ENCODE data around the gene NR2C1. TPM values are rescaled to one million over a fixed set of nuclear protein-coding genes. Genes with fewer than 3 reads are reported as not detected.
"Not testable (repeated sequence)": the region's sequence is repeated elsewhere in the genome, so short reads cannot be mapped to it uniquely, and the experiment has no call there.

NR2C1 gene
- total RNA-seq, 3 donors from 2014 or later (not counting 1 experiment from before 2014, with no cell fraction given): 41.4 to 58.5 (median 46.9) TPM

GRCh38 chr12:94997726-94998125, 75.7 kb downstream of the NR2C1 start:
- H3K4me1 ChIP-seq (ENCODE audit: control insufficient read depth, insufficient read depth, low read length): peaks cover 14% of the 10 kb centered on the region
- H3K36me3 Mint-ChIP-seq: no peaks in the 10 kb centered on the region
- H3K27me3 Mint-ChIP-seq (ENCODE audit: low read depth in 2 of 2): no peaks in the 10 kb centered on the region
- H3K4me3 ChIP-seq (ENCODE audit: low read length): no peak overlapping the region
- no peak overlapping the region for H3K27ac Mint-ChIP-seq
- TF ChIP-seq, protein P1, sequence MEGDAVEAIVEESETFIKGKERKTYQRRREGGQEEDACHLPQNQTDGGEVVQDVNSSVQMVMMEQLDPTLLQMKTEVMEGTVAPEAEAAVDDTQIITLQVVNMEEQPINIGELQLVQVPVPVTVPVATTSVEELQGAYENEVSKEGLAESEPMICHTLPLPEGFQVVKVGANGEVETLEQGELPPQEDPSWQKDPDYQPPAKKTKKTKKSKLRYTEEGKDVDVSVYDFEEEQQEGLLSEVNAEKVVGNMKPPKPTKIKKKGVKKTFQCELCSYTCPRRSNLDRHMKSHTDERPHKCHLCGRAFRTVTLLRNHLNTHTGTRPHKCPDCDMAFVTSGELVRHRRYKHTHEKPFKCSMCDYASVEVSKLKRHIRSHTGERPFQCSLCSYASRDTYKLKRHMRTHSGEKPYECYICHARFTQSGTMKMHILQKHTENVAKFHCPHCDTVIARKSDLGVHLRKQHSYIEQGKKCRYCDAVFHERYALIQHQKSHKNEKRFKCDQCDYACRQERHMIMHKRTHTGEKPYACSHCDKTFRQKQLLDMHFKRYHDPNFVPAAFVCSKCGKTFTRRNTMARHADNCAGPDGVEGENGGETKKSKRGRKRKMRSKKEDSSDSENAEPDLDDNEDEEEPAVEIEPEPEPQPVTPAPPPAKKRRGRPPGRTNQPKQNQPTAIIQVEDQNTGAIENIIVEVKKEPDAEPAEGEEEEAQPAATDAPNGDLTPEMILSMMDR (IDR thresholded peaks at IDR 0.05): no peak
- H3K4me1 Mint-ChIP-seq: peaks cover 30 to 35% of the 10 kb centered on the region in 2 donors
- ATAC-seq (no peak), DNase-seq (no peak)
- intact Hi-C loops (cut with micrococcal nuclease): no loop called here
- H3K4me3 Mint-ChIP-seq: no peak overlapping the region
- H3K27me3 ChIP-seq (ENCODE audit: control insufficient read depth, insufficient read depth, low read length): no peaks in the 10 kb centered on the region
- H3K9me3 ChIP-seq (ENCODE audit: control insufficient read depth, insufficient read depth, low read length): no peaks in the 10 kb centered on the region
- no peak overlapping the region for H3K27ac ChIP-seq (ENCODE audit: low read length)
- H3K9me3 Mint-ChIP-seq: no peaks in the 10 kb centered on the region
- H3K36me3 ChIP-seq (ENCODE audit: control insufficient read depth, insufficient read depth, low read length): peaks cover 21% of the 10 kb centered on the region

GRCh38 chr12:94997061-94997460, 76.4 kb downstream of the NR2C1 start:
- no peak for DNase-seq
- H3K36me3 Mint-ChIP-seq: peaks cover 1% of the 10 kb centered on the region
- H3K4me1 ChIP-seq (ENCODE audit: control insufficient read depth, insufficient read depth, low read length): peaks cover 12% of the 10 kb centered on the region
- 93% methylated on average over 3 of the region's 6 CpGs for WGBS (ENCODE audit: insufficient coverage)
- intact Hi-C loops (cut with micrococcal nuclease): no loop called here
- no peak overlapping the region for H3K27ac ChIP-seq (ENCODE audit: low read length)
- peaks cover 26 to 31% of the 10 kb centered on the region in 2 donors for H3K4me1 Mint-ChIP-seq
- no peaks in the 10 kb centered on the region for H3K9me3 ChIP-seq (ENCODE audit: control insufficient read depth, insufficient read depth, low read length)
- H3K27me3 Mint-ChIP-seq (ENCODE audit: low read depth in 2 of 2): no peaks in the 10 kb centered on the region
- H3K4me3 ChIP-seq (ENCODE audit: low read length): no peak overlapping the region
- no peak overlapping the region for H3K27ac Mint-ChIP-seq
- no peaks in the 10 kb centered on the region for H3K27me3 ChIP-seq (ENCODE audit: control insufficient read depth, insufficient read depth, low read length)
- TF ChIP-seq, protein P1 (IDR thresholded peaks at IDR 0.05): no peak
- H3K36me3 ChIP-seq (ENCODE audit: control insufficient read depth, insufficient read depth, low read length): peaks cover 28% of the 10 kb centered on the region
- H3K9me3 Mint-ChIP-seq: no peaks in the 10 kb centered on the region
- ATAC-seq: no peak
- no peak overlapping the region for H3K4me3 Mint-ChIP-seq

GRCh38 chr12:94994312-94994711, 79.1 kb downstream of the NR2C1 start:
- peaks cover 35% of the 10 kb centered on the region for H3K36me3 ChIP-seq (ENCODE audit: control insufficient read depth, insufficient read depth, low read length)
- peaks cover 7% of the 10 kb centered on the region for H3K36me3 Mint-ChIP-seq
- WGBS (ENCODE audit: insufficient coverage): 90% methylated on average over 2 of the region's 2 CpGs
- no peaks in the 10 kb centered on the region for H3K9me3 ChIP-seq (ENCODE audit: control insufficient read depth, insufficient read depth, low read length)
- no peak overlapping the region for H3K27ac ChIP-seq (ENCODE audit: low read length)
- ATAC-seq: no peak
- H3K4me1 Mint-ChIP-seq: peaks cover 26 to 29% of the 10 kb centered on the region in 2 donors
- TF ChIP-seq, protein P1 (IDR thresholded peaks at IDR 0.05): no peak
- no peaks in the 10 kb centered on the region for H3K4me1 ChIP-seq (ENCODE audit: control insufficient read depth, insufficient read depth, low read length)
- H3K27me3 Mint-ChIP-seq (ENCODE audit: low read depth in 2 of 2): no peaks in the 10 kb centered on the region
- H3K27me3 ChIP-seq (ENCODE audit: control insufficient read depth, insufficient read depth, low read length): no peaks in the 10 kb centered on the region
- no peak overlapping the region for H3K4me3 ChIP-seq (ENCODE audit: low read length)
- H3K27ac Mint-ChIP-seq: no peak overlapping the region
- no peak overlapping the region for H3K4me3 Mint-ChIP-seq
- DNase-seq: no peak
- intact Hi-C loops (cut with micrococcal nuclease): no loop called here
- no peaks in the 10 kb centered on the region for H3K9me3 Mint-ChIP-seq

GRCh38 chr12:94993855-94994254, 79.6 kb downstream of the NR2C1 start:
- H3K27ac ChIP-seq (ENCODE audit: low read length); H3K27me3 ChIP-seq (ENCODE audit: control insufficient read depth, insufficient read depth, low read length); H3K27me3 Mint-ChIP-seq (ENCODE audit: low read depth in 2 of 2); H3K9me3 Mint-ChIP-seq; DNase-seq; H3K27ac Mint-ChIP-seq; H3K4me1 ChIP-seq (ENCODE audit: control insufficient read depth, insufficient read depth, low read length); H3K4me3 ChIP-seq (ENCODE audit: low read length); intact Hi-C loops (cut with micrococcal nuclease); H3K36me3 Mint-ChIP-seq; H3K4me3 Mint-ChIP-seq; ATAC-seq; H3K9me3 ChIP-seq (ENCODE audit: control insufficient read depth, insufficient read depth, low read length): not testable (repeated sequence)
- 0% methylated on average over 1 of the region's 3 CpGs for WGBS (ENCODE audit: insufficient coverage)
- H3K4me1 Mint-ChIP-seq: peaks cover 26 to 29% of the 10 kb centered on the region in 2 donors
- peaks cover 38% of the 10 kb centered on the region for H3K36me3 ChIP-seq (ENCODE audit: control insufficient read depth, insufficient read depth, low read length)

Measured in natural killer cell (primary cell).